Muscle layer of duodenum (tissue), 2 donors: Measurements from ENCODE around the gene PRPF8.
A peak's percentile ranks its signal among the peaks of the same experiment; 100 is the strongest.

Source experiments
- H3K27ac ChIP-seq: one replicate; pipeline ENCODE4 v1.7.0; 2013; ENCODE audit warnings: mild to moderate bottlenecking, low read length
- H3K27me3 ChIP-seq: one replicate; pipeline ENCODE4 v1.7.0; 2013; ENCODE audit warnings: low read depth, mild to moderate bottlenecking, control low read depth, low read length
- H3K36me3 ChIP-seq, 2 donors: one replicate each; pipeline ENCODE4 v1.7.0; 2013; ENCODE audit warnings: low read length in 2 of 2, control low read depth in 1 of 2, mild to moderate bottlenecking in 1 of 2; ENCODE audit not compliant: insufficient read depth in 2 of 2, control insufficient read depth in 1 of 2
- H3K4me1 ChIP-seq, 2 donors: one replicate each; pipeline ENCODE4 v1.7.0; 2013; ENCODE audit warnings: low read length in 2 of 2, mild to moderate bottlenecking in 2 of 2, control low read depth in 1 of 2, moderate library complexity in 1 of 2; ENCODE audit not compliant: insufficient read depth in 2 of 2, control insufficient read depth in 1 of 2
- H3K4me3 ChIP-seq, 2 donors: one replicate each; pipeline ENCODE4 v1.7.0; 2013; ENCODE audit warnings: low read length in 2 of 2, low read depth in 1 of 2, mild to moderate bottlenecking in 1 of 2
- H3K9me3 ChIP-seq, 2 donors: one replicate each; pipeline ENCODE4 v1.7.0; 2013; ENCODE audit warnings: low read length in 2 of 2, control low read depth in 1 of 2, mild to moderate bottlenecking in 1 of 2; ENCODE audit not compliant: control insufficient read depth in 1 of 2
- donor health status: healthy.

The PRPF8 gene

DNA sequence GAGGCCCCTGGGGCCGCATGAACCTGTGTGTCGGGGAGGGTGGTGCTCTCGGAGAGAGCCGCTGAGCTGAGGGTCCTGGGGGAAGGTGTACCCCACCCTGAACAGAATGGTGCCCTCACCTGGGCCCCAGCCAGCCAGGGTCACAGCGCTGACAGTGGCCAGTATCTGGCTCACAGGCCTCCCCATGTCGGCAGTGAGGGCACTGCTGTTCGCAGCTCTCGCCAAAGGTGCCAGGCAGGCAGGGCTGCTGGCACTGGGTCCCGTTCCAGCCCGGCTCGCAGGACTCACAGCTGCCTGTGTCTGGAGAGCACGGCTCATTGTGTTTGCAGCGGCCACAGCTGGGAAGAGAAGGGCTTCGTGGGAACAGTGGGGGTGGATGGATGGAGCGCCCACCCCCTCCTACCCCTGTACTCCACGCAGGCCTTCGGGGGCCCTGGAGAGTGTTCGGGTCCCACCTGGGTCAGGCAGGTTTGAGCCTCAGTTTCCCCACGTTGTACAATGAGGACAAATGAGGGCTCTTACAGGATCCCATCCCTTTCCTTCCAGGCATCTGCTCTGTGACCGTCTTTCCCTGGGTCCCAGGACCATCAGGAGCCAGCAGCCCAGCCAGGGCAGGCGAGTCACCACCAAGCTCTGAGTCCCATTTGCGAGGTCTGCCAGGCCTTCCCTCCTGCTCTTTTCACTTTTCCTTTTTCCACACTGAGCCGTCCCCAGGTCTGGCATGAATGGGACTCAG is 44.2 kb downstream of the PRPF8 start:
- H3K4me3 ChIP-seq, result no peak overlapping the region
- H3K4me1 ChIP-seq, result peaks cover 4 to 15% of the 10 kb centered on the region in 2 donors
- H3K9me3 ChIP-seq, result no peaks in the 10 kb centered on the region
- H3K27me3 ChIP-seq, result no peaks in the 10 kb centered on the region
- H3K27ac ChIP-seq, result no peak overlapping the region
- H3K36me3 ChIP-seq, result no peaks in the 10 kb centered on the region

DNA sequence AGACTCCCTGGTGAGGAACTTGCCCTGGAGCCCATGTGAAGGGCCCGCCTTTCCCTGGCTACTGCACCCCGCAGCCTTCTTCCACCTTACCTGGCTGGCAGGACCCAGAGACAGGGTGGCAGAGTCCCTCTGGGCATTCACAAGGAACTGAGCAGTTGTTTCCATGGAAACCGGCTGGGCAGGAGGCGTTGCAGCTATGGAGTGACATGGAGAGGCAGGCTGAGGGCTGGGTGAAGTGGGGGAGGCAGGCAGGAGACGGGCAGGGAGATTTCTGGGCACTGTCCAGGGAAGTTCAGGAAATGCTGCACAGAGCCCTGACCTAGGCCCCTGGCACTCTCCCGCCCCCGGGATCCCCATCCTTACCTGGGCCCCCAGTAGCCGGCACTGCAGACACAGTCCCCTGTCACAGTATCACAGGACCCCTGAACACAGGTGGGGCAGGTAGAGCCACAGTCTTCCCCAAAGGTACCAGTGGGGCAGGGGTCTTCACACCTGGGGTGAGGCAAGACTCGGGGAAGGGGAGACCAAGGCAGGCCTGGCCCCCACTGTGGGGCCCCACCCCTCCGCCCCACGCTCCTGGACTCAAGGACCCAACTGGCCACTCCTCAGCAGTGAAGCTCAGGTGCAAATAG is 45.0 kb downstream of the PRPF8 start:
- Histone ChIP-seq H3K27me3 (no peaks in the 10 kb centered on the region), H3K4me3 (no peak overlapping the region), H3K36me3 (peaks cover 0 to 4% of the 10 kb centered on the region in 2 donors), H3K4me1 (peaks cover 4 to 11% of the 10 kb centered on the region in 2 donors), H3K9me3 (no peaks in the 10 kb centered on the region), H3K27ac (no peak overlapping the region)

DNA sequence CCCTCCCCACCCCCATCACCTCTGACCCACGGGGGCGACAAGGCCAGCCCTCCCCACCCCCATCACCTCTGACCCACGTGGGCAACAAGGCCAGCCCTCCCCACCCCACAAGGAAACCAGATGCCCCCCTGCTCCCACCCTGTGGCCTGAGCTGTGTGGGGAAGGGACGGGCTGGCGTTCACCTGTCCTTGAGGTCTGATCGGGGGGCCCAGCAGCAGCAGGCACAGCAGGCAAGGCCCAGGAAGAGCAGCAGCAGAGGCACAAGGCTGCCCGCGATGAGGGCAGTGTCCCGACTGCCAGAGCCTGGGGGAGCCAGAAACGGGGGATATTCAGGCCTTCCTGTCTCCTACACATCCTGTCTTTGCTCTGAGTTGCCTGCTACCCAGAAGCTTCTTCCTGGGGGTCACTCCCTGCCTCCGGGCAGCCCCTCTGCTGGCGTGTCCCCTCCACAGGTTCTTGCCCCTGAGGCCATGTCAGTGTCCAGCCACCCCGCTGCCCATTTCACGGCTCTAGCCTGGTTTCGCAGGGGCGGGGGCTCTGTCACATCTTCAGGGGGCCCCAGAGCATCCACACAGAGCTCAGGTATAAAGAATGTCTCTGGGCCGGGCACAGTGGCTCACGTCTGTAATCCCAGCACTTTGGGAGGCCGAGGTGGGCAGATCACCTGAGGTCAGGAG is 45.9 kb downstream of the PRPF8 start:
- H3K27ac ChIP-seq, result no peak overlapping the region
- peaks cover 0 to 5% of the 10 kb centered on the region in 2 donors for H3K4me1 ChIP-seq
- no peaks in the 10 kb centered on the region for H3K9me3 ChIP-seq
- no peaks in the 10 kb centered on the region for H3K27me3 ChIP-seq
- no peak overlapping the region for H3K4me3 ChIP-seq
- peaks cover 0 to 4% of the 10 kb centered on the region in 2 donors for H3K36me3 ChIP-seq

DNA sequence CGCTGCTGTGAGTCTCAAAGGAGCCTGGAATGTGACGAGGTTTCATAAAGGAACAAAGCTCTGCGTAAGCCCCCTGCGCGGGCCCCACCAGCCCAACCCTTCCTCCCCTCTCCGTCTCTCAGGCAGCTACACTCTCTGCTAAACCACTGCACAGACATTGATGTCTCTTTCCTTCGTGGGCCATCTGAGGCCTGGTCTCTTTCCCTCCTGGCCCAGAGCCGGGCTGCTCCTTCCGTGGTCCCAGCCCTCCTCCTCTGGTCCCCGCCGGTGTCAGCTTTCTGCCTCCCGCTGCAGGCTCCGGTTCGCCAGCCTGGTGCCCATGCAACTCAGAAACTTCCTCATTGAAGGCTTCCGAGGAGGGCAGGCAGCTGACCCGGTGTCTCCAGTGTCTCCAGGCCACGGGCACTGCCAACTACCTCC is 46.5 kb downstream of the PRPF8 start:
- no peak overlapping the region for H3K4me3 ChIP-seq

DNA sequence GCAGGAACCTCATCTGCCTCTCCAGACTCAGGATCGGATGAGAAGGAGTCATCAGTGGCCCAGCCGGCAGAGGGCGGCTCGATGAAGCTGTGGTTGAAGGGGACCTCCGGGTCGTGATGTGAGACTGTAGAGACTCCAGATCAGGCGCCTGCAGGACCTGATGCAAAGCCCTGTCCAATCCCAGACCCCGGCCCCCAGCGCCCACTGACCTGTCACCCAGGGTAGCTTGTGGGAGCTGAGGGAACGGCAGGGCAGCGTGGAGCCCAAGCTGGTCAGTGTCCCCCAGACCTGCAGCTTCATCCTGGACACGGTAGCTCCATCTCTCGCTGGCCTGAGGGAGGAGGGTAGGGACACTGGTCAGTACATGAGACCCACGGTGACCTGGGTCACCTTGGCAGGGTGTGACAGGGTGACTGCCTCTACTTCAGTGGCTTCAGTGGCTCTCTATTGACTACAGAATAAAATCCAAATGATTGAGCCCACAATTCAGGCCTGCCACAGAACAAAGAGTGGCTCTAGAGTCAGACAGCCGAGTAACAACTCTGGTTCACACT is 47.9 kb downstream of the PRPF8 start:
- H3K36me3 ChIP-seq, result peaks cover 0 to 4% of the 10 kb centered on the region in 2 donors

More for the DNA sequence above, 46.5 kb downstream of the PRPF8 start:
- H3K4me1 ChIP-seq, result no peaks in the 10 kb centered on the region
- H3K9me3 ChIP-seq, result no peaks in the 10 kb centered on the region
- no peak overlapping the region for H3K27ac ChIP-seq
- no peaks in the 10 kb centered on the region for H3K27me3 ChIP-seq
- H3K36me3 ChIP-seq, result peaks cover 0 to 4% of the 10 kb centered on the region in 2 donors

DNA sequence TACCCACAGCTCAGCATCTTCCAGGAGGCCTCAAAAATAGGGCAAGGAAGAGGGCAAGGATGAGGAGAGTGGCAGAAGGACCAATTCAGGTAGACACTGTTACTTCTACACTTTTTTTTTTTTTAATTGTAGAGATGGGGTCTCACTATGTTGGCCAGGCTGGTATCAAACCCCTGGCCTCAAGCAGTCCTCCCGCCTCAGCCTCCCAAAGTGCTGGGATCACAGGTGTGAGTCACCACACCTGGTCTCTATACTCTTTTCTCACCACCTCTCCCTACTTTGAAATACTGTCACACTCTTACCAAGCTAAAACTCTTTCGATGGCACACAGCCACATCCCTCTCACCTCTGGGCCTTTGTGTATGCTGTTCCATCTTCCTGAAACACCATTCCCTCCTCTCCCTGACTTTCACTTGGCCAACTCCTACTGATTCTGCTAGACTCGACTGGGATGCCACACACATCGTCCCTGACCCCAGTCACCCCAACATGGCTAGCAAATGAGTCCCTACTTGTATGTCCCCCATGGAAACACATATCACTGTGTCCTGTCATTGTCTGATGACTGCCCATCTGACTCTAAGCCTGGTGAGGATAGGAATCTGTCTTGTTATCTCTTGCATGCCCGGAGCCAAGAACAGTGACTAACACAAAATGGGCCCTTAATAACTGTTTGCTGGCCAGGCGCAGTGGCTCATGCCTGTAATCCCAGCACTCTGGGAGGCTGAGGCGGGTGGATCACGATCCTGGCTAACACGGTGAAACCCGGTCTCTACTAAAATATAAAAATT is 48.8 kb downstream of the PRPF8 start:
- H3K36me3 ChIP-seq, result peaks cover 0 to 4% of the 10 kb centered on the region in 2 donors
- H3K27me3 ChIP-seq, result no peaks in the 10 kb centered on the region
- H3K4me1 ChIP-seq, result no peaks in the 10 kb centered on the region
- H3K4me3 ChIP-seq, result no peak overlapping the region
- no peaks in the 10 kb centered on the region for H3K9me3 ChIP-seq
- no peak overlapping the region for H3K27ac ChIP-seq

More for the DNA sequence above, 47.9 kb downstream of the PRPF8 start:
- Histone ChIP-seq H3K27ac (no peak overlapping the region), H3K27me3 (no peaks in the 10 kb centered on the region), H3K9me3 (no peaks in the 10 kb centered on the region), H3K4me1 (no peaks in the 10 kb centered on the region), H3K4me3 (no peak overlapping the region)

DNA sequence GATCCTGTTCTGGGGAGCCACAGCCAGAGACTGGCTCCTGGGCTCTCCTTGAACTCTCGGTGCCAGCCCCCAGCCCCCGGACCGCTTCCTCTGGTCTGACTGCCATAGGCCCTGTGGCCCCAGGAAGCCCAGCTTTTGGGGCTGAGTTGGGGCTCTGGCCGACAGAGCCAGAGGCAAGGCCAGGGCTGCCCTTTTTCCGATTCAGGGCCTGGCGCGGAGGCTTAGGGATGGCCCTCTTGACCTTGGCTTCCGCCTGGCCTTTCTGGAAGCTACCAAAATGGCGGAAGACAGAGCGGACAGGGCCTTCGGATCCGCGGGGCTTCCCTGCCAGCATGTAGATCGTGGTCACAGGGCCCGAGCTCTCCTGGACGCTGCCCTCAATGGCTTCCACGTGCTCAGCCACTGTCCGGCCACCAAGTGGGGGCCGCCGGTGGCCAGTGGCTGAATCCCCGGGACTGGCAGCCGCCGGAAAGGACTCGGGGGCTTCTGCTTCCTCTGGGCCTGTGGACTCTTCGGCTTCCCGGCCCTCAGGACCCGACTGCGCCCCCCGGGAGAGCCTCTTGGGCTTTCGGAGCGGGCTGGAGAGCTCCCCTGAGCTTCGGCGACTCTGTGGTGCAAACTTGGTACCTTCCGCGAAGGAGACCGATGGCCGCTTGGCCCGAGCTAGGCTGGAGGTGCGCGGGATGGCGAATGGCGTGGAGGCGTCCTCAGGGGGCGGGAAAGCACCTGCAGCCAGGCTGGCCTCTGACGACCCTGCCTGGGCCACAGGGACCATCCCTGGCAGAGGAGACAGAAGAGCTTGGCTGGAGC is 49.6 kb downstream of the PRPF8 start:
- H3K4me1 ChIP-seq, result peaks cover 0 to 2% of the 10 kb centered on the region in 2 donors
- no peak overlapping the region for H3K4me3 ChIP-seq
- no peaks in the 10 kb centered on the region for H3K27me3 ChIP-seq
- no peak overlapping the region for H3K27ac ChIP-seq
- H3K9me3 ChIP-seq, result no peaks in the 10 kb centered on the region
- peaks cover 0 to 4% of the 10 kb centered on the region in 2 donors for H3K36me3 ChIP-seq

DNA sequence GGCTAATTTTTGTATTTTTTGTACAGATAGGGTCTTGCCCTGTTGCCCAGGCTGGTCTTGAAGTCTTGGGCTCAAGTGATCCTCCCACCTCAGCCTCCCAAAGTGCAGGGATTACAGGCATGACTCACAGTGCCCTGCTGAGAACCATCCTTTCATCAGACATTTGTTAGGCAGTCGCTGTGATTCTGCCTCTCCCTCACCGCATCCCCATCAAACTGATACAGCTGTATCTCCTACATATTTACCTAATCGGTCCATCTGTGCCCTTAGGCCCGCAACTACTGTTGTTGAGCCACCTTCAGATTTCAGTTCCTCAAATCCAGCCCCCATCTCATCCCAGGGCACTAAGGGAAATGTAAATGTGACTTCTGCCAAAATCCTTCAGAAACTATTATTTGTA is 54.0 kb downstream of the PRPF8 start:
- Histone ChIP-seq H3K27ac (no peak overlapping the region), H3K9me3 (no peaks in the 10 kb centered on the region), H3K4me1 (peaks cover 13 to 31% of the 10 kb centered on the region in 2 donors), H3K4me3 (no peak overlapping the region), H3K27me3 (no peaks in the 10 kb centered on the region), H3K36me3 (peaks cover 0 to 4% of the 10 kb centered on the region in 2 donors)

DNA sequence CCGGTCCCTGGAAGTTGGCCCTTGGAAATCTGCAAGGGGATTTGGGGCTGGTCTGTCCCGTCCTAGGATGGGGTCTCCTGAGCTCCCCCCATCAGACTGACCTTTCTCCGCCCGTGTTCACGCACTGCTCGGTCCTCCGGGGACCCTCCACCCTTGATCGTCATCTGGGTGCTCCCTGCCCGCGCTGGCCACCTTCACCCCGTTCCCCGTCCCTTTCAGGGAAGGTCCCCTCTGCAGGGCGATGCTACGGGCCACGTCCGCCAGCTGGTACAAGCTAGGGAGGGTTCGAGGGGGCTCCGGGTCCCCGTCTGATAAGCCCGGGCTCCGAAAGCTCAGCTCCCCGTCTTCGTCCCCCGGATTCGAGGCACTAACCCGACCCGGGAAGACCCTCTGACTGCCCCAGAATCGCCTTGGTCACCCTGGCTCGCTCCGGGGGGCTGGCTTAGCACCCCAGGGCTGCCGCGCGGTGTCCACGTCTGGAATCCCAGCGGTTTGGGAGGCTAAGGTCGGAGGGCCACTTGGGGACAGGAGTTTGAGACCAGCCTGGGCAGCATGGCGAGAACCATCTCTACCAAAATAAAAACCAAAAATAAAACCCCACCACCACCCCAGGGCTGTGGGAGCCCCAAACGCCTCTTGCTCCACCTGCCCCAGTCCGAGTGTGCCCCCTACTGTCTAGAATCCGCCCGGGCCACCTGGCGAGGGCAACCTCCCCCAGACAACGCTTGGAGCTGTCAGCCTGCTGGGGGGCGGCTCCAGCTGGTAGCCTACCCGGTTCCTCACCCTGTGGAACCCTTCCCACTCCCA is 55.0 kb downstream of the PRPF8 start:
- no peaks in the 10 kb centered on the region for H3K27me3 ChIP-seq
- peak overlapping the region; percentile 56 to 92 for H3K4me3 ChIP-seq
- peaks cover 13 to 31% of the 10 kb centered on the region in 2 donors for H3K4me1 ChIP-seq
- H3K9me3 ChIP-seq, result no peaks in the 10 kb centered on the region
- peak overlapping the region; percentile 8 for H3K27ac ChIP-seq
- H3K36me3 ChIP-seq, result no peaks in the 10 kb centered on the region
